SIG-M5 treated with dmso at 0.1 percent for 504 hours (cell line): ENCODE results near the gene JUNB.

Experiments
- DNase-seq: peaks from one replicate; lab custom pipeline; 2025; ENCODE audit not compliant: unreplicated experiment; lab: John Stamatoyannopoulos, UW

JUNB gene

DNA sequence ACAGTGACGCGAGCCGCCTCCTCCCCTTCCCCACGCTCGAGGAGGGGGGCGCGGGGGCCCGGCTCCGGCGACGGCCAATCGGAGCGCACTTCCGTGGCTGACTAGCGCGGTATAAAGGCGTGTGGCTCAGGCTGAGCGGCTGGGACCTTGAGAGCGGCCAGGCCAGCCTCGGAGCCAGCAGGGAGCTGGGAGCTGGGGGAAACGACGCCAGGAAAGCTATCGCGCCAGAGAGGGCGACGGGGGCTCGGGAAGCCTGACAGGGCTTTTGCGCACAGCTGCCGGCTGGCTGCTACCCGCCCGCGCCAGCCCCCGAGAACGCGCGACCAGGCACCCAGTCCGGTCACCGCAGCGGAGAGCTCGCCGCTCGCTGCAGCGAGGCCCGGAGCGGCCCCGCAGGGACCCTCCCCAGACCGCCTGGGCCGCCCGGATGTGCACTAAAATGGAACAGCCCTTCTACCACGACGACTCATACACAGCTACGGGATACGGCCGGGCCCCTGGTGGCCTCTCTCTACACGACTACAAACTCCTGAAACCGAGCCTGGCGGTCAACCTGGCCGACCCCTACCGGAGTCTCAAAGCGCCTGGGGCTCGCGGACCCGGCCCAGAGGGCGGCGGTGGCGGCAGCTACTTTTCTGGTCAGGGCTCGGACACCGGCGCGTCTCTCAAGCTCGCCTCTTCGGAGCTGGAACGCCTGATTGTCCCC is at the start of gene JUNB:
Gene JUNB (plus strand): TSS at position 142 of the 706 bp plus-strand sequence. CDS start 286 bp downstream, at position 428.
- DNase-seq: peak; percentile 92

DNA sequence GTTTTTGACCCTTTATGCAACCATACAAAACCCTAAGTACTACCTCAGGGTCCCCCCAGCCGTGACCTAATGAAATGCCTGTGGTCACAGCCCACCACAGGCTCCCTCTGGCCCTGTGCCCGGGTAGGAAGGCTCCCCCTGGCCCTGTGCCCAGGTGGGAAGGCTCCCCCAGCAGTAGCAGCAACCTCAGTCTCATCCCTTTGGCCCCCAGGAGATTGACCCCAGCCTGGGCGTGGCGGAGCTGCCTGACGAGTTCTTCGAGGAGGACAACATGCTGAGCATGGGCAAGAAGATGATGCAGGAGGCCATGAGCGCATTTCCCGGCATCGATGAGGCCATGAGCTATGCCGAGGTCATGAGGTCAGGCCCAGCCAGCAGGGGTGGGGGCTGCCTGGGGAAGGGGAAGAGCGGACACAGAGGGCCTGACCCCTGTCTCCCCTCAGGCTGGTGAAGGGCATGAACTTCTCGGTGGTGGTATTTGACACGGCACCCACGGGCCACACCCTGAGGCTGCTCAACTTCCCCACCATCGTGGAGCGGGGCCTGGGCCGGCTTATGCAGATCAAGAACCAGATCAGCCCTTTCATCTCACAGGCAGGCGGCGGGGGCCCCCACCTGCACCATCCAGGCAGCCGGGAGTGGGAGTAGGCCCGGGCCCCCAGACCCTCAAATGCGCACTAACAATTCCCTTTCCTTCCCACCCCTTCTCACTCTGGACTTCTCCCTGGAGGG is 46.0 kb upstream of the JUNB start:
- DNase-seq: no peak

DNA sequence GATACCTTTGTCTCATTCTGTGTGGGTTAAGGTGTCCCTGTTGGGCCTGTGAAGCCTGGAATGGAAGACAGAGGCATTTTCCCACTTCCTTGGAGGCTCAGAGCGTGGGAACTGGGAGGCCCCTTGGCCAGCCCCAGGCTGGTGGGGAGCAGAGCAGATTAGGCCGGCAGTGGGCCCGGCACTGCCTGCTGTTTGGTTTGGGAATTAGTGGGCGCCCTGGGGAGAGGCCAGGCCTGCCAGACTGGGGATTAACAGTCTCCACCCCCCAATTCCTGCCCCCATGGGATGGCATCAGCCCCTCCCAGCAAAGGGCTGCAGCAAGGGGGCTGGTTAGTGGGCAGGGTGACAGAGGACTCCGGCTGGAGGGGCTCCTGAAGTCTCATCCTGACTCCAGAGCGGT is 42.8 kb upstream of the JUNB start:
- no peak for DNase-seq

DNA sequence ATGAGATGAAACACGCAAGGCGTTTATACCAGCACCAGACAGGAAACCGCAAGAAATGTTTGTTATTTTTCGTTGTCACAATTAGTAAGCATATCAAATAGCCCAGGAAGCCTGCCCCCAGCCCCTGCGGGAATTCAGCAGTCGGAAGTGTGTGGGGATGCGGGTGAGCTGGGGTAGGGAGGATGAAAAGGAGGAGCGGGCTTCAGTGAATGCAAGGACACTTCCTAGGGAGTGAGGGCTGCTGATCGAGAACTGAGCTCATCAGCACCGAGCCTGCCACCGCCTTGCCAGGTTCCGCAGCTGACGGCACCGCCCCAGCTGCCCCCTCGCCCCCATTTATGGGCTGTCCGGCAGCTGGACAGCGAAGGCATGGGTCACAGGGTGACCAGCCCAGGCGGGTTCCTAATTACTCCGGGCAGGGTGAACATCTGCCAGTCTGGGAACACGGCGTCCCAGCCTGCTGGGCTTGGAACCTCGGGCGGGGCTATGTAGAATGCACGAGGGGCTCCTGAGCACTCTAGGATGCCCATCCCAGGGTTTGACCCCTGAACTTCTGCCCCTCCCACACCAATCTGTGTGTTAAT is 41.3 kb upstream of the JUNB start:
- DNase-seq: no peak

DNA sequence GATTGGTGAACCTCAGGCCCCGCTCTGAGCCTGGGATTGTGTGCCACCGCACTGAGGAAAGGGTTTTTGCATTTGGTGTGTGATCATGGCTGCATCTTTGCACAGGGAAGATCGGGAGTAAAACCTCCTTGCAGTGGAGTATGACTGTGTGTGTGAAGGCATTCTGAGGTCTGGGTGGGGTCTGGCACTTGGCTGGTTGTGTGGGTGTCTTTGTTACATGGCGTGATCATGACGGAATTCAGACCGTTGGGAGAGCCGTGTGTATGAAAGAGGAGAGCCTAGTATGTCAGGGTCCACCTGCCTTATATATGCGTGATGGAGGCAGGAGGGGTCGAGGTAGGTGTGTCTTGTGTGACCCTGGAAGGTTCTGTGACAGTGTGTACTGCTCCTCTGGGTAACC is 40.4 kb upstream of the JUNB start:
- no peak for DNase-seq

DNA sequence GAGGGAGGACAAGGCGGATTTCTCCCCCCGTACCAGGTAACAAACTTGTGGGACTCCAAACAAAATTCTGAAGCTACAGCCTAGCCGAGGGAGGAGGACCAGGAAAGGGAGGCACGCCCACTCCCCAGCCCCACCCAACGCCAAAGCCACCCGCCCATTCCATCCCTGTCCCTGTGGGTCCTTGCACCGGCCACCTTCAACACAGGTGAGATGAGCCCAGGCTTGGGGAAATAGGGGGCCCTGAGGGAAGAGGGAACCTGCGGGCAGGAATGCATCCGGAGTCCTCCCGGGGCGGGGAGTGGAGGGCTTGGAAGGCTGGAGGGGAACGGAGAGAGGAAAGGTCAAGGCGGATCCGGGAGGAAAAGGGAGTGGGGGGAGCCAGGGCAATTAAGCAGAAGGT is 39.7 kb upstream of the JUNB start, which contains the start of gene BEST2:
Gene BEST2 (plus strand): TSS at position 157 of the 400 bp plus-strand sequence. CDS start 802 bp downstream, outside the sequence.
- DNase-seq: no peak

DNA sequence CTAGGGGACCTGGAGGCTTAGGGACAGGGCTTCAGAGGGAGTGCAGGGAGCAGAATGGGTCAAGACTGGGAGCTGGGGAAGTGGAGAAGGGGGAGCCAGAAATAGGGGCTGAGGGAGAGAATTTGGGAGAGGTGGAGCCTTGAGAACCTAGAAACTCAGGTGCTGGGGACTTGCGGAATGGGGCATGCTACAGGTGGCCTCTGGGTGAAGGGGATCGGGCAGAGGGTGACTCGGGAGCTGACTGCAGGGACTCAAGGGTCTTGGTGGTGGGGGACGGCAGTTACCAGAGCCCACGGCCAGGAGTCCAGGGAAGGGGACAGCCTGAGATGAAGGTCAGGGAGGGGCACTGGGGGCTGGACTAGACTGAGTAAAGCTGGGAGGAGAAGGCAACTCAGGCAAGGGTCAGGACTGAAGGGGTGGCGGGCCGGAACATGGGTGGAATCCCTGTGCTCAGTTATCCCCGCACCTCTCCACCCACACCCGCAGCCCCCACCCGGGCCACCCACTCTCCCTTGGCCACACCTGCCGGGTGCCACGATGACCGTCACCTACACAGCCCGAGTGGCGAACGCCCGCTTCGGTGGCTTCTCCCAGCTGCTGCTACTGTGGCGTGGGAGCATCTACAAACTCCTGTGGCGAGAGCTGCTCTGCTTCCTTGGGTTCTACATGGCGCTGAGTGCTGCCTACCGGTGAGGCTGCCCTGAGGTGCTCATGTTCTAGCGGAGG is 39.1 kb upstream of the JUNB start:
- DNase-seq: no peak

DNA sequence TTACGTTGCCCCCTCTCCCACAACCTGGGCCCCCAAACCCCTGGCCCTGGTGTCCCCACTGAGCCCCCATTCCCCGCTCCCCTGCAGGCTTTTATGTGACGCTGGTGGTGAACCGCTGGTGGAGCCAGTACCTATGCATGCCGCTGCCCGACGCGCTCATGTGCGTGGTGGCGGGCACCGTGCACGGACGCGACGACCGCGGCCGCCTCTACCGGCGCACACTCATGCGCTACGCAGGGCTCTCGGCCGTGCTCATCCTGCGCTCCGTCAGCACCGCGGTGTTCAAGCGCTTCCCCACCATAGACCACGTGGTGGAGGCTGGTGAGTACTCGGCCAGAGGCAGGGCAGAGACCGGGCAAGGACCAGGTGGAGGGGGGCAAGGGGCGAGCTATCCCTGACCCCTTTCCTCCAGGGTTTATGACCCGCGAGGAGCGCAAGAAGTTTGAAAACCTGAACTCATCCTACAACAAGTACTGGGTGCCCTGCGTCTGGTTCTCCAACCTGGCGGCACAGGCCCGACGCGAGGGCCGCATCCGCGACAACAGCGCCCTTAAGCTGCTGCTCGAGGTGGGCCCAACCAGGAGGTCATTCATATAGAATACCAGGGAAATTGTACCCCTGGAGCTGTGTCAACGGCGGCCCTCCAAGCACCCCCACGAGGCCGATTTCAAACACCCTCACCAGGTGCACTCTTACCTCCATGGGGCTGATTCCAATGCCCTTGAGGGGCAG is 36.7 kb upstream of the JUNB start:
- DNase-seq: no peak

DNA sequence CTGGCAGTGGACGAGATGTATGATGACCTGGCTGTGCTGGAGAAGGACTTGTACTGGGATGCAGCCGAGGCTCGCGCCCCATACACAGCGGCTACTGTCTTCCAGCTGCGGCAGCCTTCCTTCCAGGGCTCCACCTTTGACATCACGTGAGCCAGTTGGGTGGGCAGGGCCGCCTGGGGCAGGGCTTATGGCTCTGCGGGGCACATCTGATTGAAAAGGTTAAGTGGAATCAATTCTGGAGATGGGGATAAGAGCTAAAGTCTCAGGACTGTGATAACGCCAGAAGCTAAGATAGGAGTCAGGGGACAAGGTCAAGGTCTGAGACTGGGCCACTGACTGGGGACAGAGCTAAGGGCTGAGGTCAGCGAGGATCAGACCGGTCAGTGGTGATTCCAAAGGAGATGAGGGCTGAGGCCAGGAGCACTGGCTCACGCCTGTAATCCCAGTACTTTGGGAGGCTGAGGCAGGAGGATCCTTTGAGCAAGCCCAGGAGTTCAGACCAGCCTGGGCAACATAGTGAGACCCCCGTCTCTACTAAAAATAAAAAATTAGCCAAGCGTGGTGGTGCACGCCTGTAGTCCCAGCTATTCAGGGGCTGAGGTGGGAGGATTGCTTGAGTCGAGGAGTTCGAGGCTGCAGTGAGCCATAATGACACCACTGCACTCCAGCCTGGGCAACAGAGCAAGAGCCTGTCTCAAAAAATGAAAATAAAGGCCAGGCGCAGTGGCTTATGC is 35.0 kb upstream of the JUNB start:
- no peak for DNase-seq

DNA sequence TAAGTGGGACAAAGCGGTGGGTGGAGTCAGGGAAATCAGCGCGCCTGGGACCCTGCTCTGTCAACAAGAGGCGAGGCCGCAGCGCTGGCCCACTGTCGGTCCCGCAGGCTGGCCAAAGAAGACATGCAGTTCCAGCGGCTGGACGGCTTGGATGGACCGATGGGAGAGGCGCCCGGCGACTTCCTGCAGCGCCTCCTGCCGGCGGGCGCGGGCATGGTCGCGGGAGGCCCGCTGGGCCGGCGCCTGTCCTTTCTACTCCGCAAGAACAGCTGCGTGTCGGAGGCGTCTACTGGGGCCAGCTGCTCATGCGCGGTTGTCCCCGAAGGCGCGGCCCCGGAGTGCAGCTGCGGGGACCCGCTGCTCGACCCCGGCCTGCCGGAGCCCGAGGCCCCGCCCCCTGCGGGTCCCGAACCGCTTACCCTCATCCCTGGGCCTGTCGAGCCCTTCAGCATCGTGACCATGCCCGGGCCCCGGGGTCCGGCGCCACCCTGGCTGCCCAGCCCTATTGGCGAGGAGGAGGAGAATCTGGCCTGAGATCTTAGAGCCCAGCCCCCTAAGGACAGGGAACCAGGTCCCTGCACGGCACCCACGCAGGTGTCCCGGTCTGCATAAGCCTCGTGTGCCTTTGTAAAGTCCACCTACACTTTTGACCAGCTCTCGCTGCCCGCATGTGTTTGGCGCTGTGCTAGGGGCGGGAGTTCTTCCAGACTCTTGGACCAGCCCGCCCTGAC is 33.6 kb upstream of the JUNB start:
- DNase-seq: peak; percentile 7

DNA sequence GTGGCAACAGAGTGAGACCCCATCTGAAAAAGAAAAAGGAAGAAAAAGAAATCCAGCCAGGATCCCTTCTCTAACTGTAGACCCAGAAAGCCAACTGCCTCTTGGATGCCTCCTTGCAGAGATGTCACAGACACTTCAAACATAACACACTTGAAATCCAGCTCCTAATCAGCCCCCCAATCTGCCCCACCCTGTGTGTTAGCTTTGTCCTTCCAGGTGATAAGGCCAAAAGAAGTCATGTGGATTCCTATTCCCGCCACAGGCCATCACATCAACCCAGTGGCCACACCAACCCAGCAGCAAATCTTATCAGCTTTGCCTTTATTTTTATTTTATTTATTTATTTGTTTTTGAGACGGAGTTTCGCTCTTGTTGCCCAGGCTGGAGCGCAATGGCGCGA is 31.6 kb upstream of the JUNB start:
- no peak for DNase-seq

DNA sequence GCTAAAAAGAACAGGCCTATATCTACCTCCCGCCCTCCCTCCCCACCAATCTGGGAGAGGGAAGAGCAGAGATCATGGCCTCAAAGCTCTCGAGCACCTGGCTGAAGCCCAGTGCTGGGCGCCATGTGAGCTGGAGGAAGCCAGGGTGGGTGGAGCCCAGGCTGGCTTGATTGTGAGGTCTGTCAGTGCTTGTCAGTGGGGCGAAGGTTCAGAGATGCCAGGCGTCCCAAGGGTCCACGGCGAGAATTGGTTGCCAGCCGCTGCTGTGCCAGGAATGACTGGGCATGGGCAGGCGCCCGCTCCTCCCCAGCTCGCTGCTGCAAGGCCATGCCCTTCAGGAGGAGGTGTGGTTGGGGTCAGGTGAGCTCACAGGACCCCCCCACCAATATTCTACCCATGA is 28.2 kb upstream of the JUNB start:
- DNase-seq: no peak

DNA sequence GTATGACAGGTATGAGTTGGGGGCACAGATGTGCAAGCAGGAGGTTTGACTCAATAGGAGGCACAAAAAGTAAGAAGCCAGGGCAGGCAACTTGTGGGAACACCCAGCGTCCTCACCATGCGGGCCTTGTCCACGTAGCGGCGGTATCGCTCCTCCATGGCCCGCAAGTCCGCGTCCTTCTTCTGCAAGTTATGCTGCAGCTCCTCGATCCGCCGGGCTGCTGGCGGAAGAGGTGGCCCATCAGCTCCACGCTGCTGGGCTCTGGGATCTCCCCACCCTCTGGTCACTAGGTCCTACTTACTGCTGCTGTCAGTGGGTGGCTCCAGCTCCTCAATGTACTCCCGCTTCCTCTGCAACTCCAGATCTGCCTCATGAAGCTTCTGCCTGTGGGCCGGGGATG is 26.6 kb upstream of the JUNB start:
- no peak for DNase-seq

DNA sequence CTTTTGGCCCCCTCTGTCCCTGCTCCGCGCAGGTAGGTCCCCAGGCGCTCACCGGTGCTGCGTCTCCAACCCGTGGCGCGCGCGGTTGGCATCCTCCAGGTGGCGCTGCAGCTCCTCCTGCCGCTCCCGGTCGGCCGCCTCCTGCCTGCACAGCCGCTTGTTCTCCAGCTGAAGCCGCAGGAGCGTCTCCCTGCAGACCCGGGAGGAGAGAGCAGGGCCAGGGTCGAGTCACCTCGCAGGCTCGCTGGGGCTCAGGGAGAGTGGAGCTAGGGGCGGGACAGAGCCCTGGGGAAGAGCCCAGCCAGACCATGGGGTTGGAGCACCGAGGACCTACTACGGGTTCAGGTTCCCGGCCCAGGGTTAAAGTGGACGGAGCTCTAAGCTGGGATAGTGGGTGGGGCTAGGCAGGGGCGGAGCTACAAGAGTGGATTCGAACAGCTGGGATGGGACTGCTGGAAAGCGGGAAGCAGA is 25.2 kb upstream of the JUNB start:
- DNase-seq: peak; percentile 28

DNA sequence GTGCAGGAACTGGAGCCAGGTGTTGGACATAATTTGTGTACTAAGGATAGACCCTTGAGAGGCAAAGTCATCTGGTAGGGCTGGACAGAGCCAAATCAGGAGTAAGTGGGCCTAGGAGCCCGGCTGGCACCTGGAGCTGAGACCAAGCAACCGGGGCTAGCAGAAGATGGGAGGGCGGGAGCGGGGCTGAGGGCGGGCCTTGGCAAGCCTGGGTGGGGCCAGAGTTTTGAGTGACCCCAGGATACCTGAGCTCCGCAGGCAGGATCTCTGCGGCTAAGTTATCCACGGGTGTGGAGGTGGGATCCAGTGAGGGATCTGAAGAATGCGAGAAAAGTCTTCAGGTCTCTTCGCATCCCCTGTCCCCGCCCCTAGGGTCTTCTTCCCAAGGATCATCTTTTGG is 24.1 kb upstream of the JUNB start:
- no peak for DNase-seq

DNA sequence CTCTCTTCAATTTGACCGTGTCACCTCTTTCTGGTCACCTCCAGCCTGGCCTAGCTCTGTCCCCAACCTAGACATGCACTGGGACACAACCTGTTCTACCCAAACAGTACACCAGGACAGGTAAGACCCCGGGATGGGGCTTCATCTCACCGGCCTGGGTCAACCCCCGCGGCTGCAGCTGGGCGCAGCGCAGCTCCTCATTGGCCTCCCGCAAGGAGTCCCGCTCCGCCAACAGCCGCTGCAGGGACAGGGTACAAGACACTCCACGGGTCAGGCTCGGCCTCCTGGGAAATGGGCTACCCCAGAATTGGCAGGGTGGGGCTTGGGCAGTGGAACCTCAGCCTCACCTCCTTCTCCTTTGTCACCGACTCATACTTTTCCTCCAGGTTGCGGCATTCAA is 23.6 kb upstream of the JUNB start:
- no peak for DNase-seq

DNA sequence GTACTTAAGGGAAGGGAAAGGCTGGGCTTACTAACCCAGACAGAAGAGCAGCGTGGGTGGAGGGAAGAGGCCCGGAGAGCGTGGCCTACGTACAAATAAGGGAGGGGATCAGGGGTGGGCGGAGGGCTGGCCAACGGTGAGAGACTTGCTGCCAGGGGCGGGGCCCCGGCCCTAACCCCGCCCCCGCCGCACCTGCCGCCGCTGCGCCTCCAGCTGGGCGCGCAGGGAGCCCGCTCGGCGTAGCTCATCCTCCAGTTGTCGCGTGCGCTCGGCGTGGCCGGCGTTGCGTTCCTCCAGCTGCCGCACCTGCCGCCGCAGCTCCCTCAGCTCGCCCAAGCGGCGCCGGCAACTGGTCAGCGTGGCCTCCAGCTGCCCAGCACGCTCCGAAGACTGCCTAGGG is 21.6 kb upstream of the JUNB start:
- DNase-seq: no peak

DNA sequence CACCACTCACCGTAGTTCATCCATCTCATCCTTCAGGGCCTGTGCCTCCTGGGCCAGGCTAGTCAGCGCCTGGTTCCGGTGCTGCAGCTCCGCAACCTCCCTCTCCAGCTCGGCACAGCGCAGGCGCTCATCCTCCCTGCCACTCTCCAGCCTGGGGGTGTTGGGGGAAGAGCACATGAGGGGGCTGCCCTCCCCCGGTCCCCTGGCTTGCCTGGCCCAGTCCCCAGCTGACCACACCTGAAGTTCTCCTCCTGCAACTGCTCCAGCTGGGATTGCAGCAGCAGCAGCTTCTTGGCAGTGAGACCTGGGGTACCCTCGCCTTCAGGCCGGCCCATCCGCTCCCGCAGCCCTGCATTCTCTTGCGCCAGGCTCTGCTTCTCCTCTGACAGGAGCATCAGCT is 20.4 kb upstream of the JUNB start:
- no peak for DNase-seq

DNA sequence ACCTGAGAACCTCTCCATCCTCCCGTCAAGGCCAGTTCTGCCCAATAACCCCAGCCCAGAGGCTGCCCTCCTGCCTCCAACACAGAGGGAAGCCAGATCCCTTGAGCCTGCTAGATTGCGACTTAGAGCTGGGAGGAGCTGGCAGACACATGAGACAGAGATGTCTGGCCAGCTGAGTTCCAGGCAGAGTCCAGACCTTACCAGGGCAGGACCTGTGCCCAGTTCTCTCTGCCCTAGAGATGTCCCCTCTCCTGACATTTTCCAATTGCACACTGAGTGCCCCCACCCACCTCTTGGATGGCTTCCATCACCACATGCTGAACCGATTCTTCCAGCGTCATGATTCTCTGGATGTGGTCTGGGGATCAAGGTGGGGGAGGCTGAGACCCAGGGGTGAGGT is 19.0 kb upstream of the JUNB start:
- no peak for DNase-seq
